ENCODE results near the gene ACVR2A.

The ACVR2A gene

GRCh38 chr2:147826278-147827087, 18.3 kb upstream of the ACVR2A start:
- DNase-seq, result no peak
- H3K9me3 ChIP-seq (ENCODE audit: control extremely low read depth in 1 of 5, control insufficient read depth in 4 of 5, insufficient read depth in 2 of 5, low read depth in 1 of 5, low read length in 4 of 5), result peaks cover 0 to 3% (median 0%) of the 10 kb centered on the region in 5 experiments
- H3K27me3 ChIP-seq (replicated peaks in 2 of 5; ENCODE audit: control insufficient read depth in 4 of 5, insufficient read depth in 5 of 5, low read length in 4 of 5), result no peaks in the 10 kb centered on the region
- ChIA-PET CTCF (interaction anchor here (0.5 to 1.3 kb wide), 2 partner anchors 17 to 85 kb away, joined by 3 to 5 read pairs; no protein-coding TSS in a partner anchor), POLR2A (no interaction called here)
- H3K4me3 ChIP-seq (ENCODE audit: control insufficient read depth in 1 of 7, extremely low read depth in 1 of 7, insufficient read depth in 4 of 7, low read depth in 2 of 7, low read length in 6 of 7), result no peak overlapping the region
- H3K36me3 ChIP-seq (ENCODE audit: control insufficient read depth in 4 of 4, insufficient read depth in 4 of 4, low read length in 3 of 4), result no peaks in the 10 kb centered on the region
- peaks cover 0 to 5% (median 0%) of the 10 kb centered on the region in 4 experiments for H3K4me1 ChIP-seq (ENCODE audit: control extremely low read depth in 1 of 4, control insufficient read depth in 4 of 4, insufficient read depth in 4 of 4, low read length in 3 of 4)
- no peak overlapping the region for H3K27ac ChIP-seq (ENCODE audit: insufficient read depth in 1 of 2, low read depth in 1 of 2, low read length in 2 of 2, poor library complexity in 1 of 2, severe bottlenecking in 2 of 2)
- WGBS (ENCODE audit: insufficient coverage), result 99% methylated on average over 34 of the region's 41 CpGs

DNA sequence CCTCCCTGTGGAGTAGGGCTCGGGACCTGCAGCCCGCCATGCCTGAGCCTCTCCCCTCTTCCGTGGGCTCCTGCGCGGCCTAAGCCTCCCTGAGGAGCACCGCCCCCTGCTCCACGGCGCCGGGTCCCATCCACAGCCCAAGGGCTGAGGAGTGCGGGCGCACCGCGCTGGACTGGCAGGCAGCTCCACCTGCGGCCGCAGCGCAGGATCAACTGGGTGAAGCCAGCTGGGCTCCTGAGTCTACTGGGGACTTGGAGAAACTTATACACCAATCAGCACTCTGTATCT, 17.8 kb upstream of the ACVR2A start:
- Histone ChIP-seq H3K27me3 (replicated peaks in 2 of 5; ENCODE audit: control insufficient read depth in 4 of 5, insufficient read depth in 5 of 5, low read length in 4 of 5) (no peaks in the 10 kb centered on the region), H3K4me3 (ENCODE audit: control insufficient read depth in 1 of 7, extremely low read depth in 1 of 7, insufficient read depth in 4 of 7, low read depth in 2 of 7, low read length in 6 of 7) (no peak overlapping the region), H3K4me1 (ENCODE audit: control extremely low read depth in 1 of 4, control insufficient read depth in 4 of 4, insufficient read depth in 4 of 4, low read length in 3 of 4) (peaks cover 0 to 5% (median 0%) of the 10 kb centered on the region in 4 experiments), H3K36me3 (ENCODE audit: control insufficient read depth in 4 of 4, insufficient read depth in 4 of 4, low read length in 3 of 4) (no peaks in the 10 kb centered on the region), H3K27ac (ENCODE audit: insufficient read depth in 1 of 2, low read depth in 1 of 2, low read length in 2 of 2, poor library complexity in 1 of 2, severe bottlenecking in 2 of 2) (no peak overlapping the region), H3K9me3 (ENCODE audit: control extremely low read depth in 1 of 5, control insufficient read depth in 4 of 5, insufficient read depth in 2 of 5, low read depth in 1 of 5, low read length in 4 of 5) (peaks cover 0 to 3% (median 0%) of the 10 kb centered on the region in 5 experiments)
- DNase-seq, result no peak
- CTCF ChIA-PET, result interaction anchor here (1.3 kb wide), 1 partner anchor 16 kb away, joined by 5 read pairs; no protein-coding TSS in a partner anchor
- 89% methylated on average over 16 of the region's 16 CpGs for WGBS (ENCODE audit: insufficient coverage)
- POLR2A ChIA-PET, result no interaction called here

- peaks cover 0 to 3% (median 0%) of the 10 kb centered on the region in 5 experiments for H3K9me3 ChIP-seq (ENCODE audit: control extremely low read depth in 1 of 5, control insufficient read depth in 4 of 5, insufficient read depth in 2 of 5, low read depth in 1 of 5, low read length in 4 of 5)
- H3K36me3 ChIP-seq (ENCODE audit: control insufficient read depth in 4 of 4, insufficient read depth in 4 of 4, low read length in 3 of 4), result no peaks in the 10 kb centered on the region
- no peak overlapping the region for H3K27ac ChIP-seq (ENCODE audit: insufficient read depth in 1 of 2, low read depth in 1 of 2, low read length in 2 of 2, poor library complexity in 1 of 2, severe bottlenecking in 2 of 2)
- peaks cover 0 to 5% (median 0%) of the 10 kb centered on the region in 4 experiments for H3K4me1 ChIP-seq (ENCODE audit: control extremely low read depth in 1 of 4, control insufficient read depth in 4 of 4, insufficient read depth in 4 of 4, low read length in 3 of 4)
- H3K4me3 ChIP-seq (ENCODE audit: control insufficient read depth in 1 of 7, extremely low read depth in 1 of 7, insufficient read depth in 4 of 7, low read depth in 2 of 7, low read length in 6 of 7), result no peak overlapping the region
- no peaks in the 10 kb centered on the region for H3K27me3 ChIP-seq (replicated peaks in 2 of 5; ENCODE audit: control insufficient read depth in 4 of 5, insufficient read depth in 5 of 5, low read length in 4 of 5)
- ChIA-PET CTCF (interaction anchor here (2.4 kb wide), 1 partner anchor 15 kb away, joined by 8 read pairs; no protein-coding TSS in a partner anchor), POLR2A (no interaction called here)
- DNase-seq, result peak; percentile 49 to 85 (median 84)
Measured at GRCh38 chr2:147829106-147829505, 15.7 kb upstream of the ACVR2A start.

- H3K27ac ChIP-seq (ENCODE audit: insufficient read depth in 1 of 2, low read depth in 1 of 2, low read length in 2 of 2, poor library complexity in 1 of 2, severe bottlenecking in 2 of 2), result no peak overlapping the region
- no peak for DNase-seq
- no peaks in the 10 kb centered on the region for H3K36me3 ChIP-seq (ENCODE audit: control insufficient read depth in 4 of 4, insufficient read depth in 4 of 4, low read length in 3 of 4)
- peaks cover 0 to 4% (median 0%) of the 10 kb centered on the region in 4 experiments for H3K4me1 ChIP-seq (ENCODE audit: control extremely low read depth in 1 of 4, control insufficient read depth in 4 of 4, insufficient read depth in 4 of 4, low read length in 3 of 4)
- ChIA-PET CTCF (interaction anchor here (1.0 kb wide), 1 partner anchor 68 kb away, joined by 3 read pairs; no protein-coding TSS in a partner anchor), POLR2A (no interaction called here)
- no peak overlapping the region for H3K4me3 ChIP-seq (ENCODE audit: control insufficient read depth in 1 of 7, extremely low read depth in 1 of 7, insufficient read depth in 4 of 7, low read depth in 2 of 7, low read length in 6 of 7)
- H3K9me3 ChIP-seq (ENCODE audit: control extremely low read depth in 1 of 5, control insufficient read depth in 4 of 5, insufficient read depth in 2 of 5, low read depth in 1 of 5, low read length in 4 of 5), result no peaks in the 10 kb centered on the region
- WGBS (ENCODE audit: insufficient coverage), result no CpG with 5 or more reads among the region's 2 CpGs
- no peaks in the 10 kb centered on the region for H3K27me3 ChIP-seq (replicated peaks in 2 of 5; ENCODE audit: control insufficient read depth in 4 of 5, insufficient read depth in 5 of 5, low read length in 4 of 5)
Measured at GRCh38 chr2:147836099-147836498, 8.7 kb upstream of the ACVR2A start.

DNA sequence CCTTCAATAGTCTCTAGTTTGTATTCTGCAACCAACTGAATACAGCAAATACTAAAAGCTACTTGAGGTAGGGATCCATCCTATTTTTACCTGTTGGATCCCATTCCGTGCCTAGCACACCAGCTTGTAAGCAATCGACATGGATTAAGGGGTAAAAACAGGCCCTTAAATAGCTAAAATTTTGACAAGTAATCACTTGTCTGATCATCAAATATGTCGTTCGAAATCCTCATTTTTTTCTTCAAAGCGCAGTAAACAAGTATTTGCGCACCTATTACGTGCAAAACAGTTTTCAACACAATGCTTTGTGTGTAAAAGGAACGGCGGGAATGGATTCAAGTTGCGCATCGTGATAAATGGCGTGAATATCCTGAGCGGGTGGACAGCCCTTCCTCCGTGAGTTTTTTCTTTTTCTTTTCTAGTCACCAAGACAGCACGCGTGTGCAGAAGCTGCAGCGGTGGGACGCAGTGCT, 1.4 kb upstream of the ACVR2A start:
- CTCF ChIA-PET, result interaction anchor here (0.6 to 2.0 kb wide), 7 partner anchors 13 to 1110 kb away, joined by 3 to 8 read pairs (median 4); no protein-coding TSS in a partner anchor
- 2% methylated on average over 9 of the region's 18 CpGs for WGBS (ENCODE audit: insufficient coverage)
- no peak for DNase-seq
- H3K36me3 ChIP-seq (ENCODE audit: control insufficient read depth in 4 of 4, insufficient read depth in 4 of 4, low read length in 3 of 4), result no peaks in the 10 kb centered on the region
- H3K27ac ChIP-seq (ENCODE audit: insufficient read depth in 1 of 2, low read depth in 1 of 2, low read length in 2 of 2, poor library complexity in 1 of 2, severe bottlenecking in 2 of 2), result peak overlapping the region; percentile 71 to 86
- no peaks in the 10 kb centered on the region for H3K9me3 ChIP-seq (ENCODE audit: control extremely low read depth in 1 of 5, control insufficient read depth in 4 of 5, insufficient read depth in 2 of 5, low read depth in 1 of 5, low read length in 4 of 5)
- H3K4me3 ChIP-seq (ENCODE audit: control insufficient read depth in 1 of 7, extremely low read depth in 1 of 7, insufficient read depth in 4 of 7, low read depth in 2 of 7, low read length in 6 of 7), result peak overlapping the region; percentile 57 to 91 (median 80)
- peaks cover 14 to 33% (median 24%) of the 10 kb centered on the region in 4 experiments for H3K4me1 ChIP-seq (ENCODE audit: control extremely low read depth in 1 of 4, control insufficient read depth in 4 of 4, insufficient read depth in 4 of 4, low read length in 3 of 4)
- H3K27me3 ChIP-seq (replicated peaks in 2 of 5; ENCODE audit: control insufficient read depth in 4 of 5, insufficient read depth in 5 of 5, low read length in 4 of 5), result no peaks in the 10 kb centered on the region
- POLR2A ChIA-PET, result no interaction called here

DNA sequence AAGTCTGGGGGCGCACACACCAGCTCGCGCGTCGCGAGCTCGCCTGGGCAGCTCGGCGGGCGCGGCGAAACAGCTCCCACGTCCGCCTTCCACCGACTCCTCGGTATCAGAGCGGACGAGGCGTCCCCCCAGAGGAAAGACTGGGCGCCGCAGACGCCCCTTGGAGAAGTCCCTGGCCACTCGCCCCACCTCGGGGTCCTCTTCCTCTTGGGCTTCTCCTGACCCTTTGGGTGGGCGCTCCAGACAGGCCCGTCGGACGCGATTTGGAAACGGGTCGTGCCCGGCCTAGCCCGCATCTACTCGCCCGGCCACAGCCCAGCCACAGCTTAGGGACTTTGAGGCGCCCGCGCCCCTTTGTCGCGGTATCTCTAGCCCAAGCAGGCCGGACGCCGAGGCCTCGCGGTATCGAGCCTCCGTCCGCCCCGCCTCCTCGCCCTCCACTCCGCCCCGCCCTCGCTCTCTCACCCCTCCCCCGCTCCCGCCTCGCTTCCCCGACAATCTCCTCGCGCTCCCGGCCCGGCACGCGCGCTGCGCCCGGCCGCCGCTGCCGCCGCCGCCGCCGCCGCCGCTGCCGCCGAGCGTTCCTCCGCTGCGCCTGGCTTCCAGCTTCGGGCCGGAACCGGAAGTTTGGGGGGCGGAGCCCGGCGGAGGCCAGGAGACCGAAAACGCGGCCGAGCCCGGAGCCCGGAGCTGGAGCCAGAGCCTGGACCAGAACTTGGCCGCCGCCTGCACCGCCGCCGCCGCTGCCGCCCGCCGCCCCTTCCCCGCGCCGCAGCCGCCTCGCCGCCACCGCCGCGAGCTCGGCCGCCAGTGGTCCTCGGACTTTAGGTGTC, 749 bp upstream of the ACVR2A start:
- 0% methylated on average over 78 of the region's 113 CpGs for WGBS (ENCODE audit: insufficient coverage)
- Histone ChIP-seq H3K4me1 (ENCODE audit: control extremely low read depth in 1 of 4, control insufficient read depth in 4 of 4, insufficient read depth in 4 of 4, low read length in 3 of 4) (peaks cover 14 to 33% (median 24%) of the 10 kb centered on the region in 4 experiments), H3K9me3 (ENCODE audit: control extremely low read depth in 1 of 5, control insufficient read depth in 4 of 5, insufficient read depth in 2 of 5, low read depth in 1 of 5, low read length in 4 of 5) (no peaks in the 10 kb centered on the region), H3K27me3 (replicated peaks in 2 of 5; ENCODE audit: control insufficient read depth in 4 of 5, insufficient read depth in 5 of 5, low read length in 4 of 5) (no peaks in the 10 kb centered on the region), H3K4me3 (ENCODE audit: control insufficient read depth in 1 of 7, extremely low read depth in 1 of 7, insufficient read depth in 4 of 7, low read depth in 2 of 7, low read length in 6 of 7) (peak overlapping the region; percentile 80 to 95 (median 91)), H3K36me3 (ENCODE audit: control insufficient read depth in 4 of 4, insufficient read depth in 4 of 4, low read length in 3 of 4) (no peaks in the 10 kb centered on the region), H3K27ac (ENCODE audit: insufficient read depth in 1 of 2, low read depth in 1 of 2, low read length in 2 of 2, poor library complexity in 1 of 2, severe bottlenecking in 2 of 2) (peak overlapping the region; percentile 71 to 86)
- POLR2A ChIA-PET, result interaction anchor here (0.6 to 0.8 kb wide), 2 partner anchors 652 to 758 kb away, joined by 3 to 4 read pairs; no protein-coding TSS in a partner anchor
- CTCF ChIA-PET, result interaction anchor here (0.6 to 2.0 kb wide), 7 partner anchors 14 to 1110 kb away, joined by 3 to 8 read pairs (median 4); no protein-coding TSS in a partner anchor
- DNase-seq, result peak; percentile 92 to 97 (median 96)
